ENCODE measurements around the gene KCNQ4. TPM values are rescaled to one million over a fixed set of nuclear protein-coding genes. Genes with fewer than 3 reads are reported as not detected.

KCNQ4 gene
- total and polyA plus RNA-seq, 2 of the 4 experiments (the other 2 are of a cell fraction): 0.07 TPM; not detected in 1

DNA sequence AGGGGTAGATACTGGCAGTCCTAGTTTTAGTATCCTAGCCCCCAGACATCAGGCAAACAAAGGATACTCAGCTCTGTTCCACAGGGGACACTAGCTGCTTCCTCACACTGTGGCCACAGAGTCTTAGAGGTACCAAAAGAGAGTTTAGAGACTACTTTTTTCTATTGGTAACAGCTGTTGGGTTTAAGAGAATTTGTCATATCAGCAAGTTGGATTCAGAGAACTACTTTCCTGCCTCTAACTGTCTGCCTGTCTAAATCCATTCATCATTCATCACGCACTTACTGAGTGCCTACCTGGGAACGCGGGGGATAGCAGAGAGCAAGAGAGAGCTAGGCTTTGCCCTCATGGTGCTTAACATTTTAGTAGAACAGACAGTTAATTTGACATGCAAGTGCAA lies 27.1 kb upstream of the KCNQ4 start:
- Histone ChIP-seq H4K5ac (ENCODE audit: low read depth, low read length) (no peak overlapping the region), H3K27ac (ENCODE audit: insufficient read depth, low read length) (no peak overlapping the region), H2BK120ac (ENCODE audit: low read depth, low read length) (no peak overlapping the region), H3K9ac (ENCODE audit: low read depth, low read length) (no peak overlapping the region), H4K20me1 (ENCODE audit: insufficient read depth, low read length) (no peaks in the 10 kb centered on the region), H3K56ac (ENCODE audit: extremely low read depth, insufficient read depth, low read length) (no peak overlapping the region), H2BK5ac (ENCODE audit: low read depth, low read length, poor library complexity, severe bottlenecking) (no peak overlapping the region), H2BK20ac (ENCODE audit: low read depth, low read length) (no peak overlapping the region), H3K9me3 (ENCODE audit: control insufficient read depth, insufficient read depth, low read length) (no peaks in the 10 kb centered on the region), H3K9me1 (ENCODE audit: insufficient read depth, low read length) (peaks cover 2% of the 10 kb centered on the region; the same call in 1 of the 2 replicates), H2AFZ (replicated peaks; ENCODE audit: low read length, poor library complexity) (no peak overlapping the region), H3K4ac (ENCODE audit: low read depth, low read length) (no peak overlapping the region), H3K14ac (replicated peaks; ENCODE audit: low read depth, low read length) (no peak overlapping the region), H2BK15ac (ENCODE audit: low read depth, low read length) (no peak overlapping the region), H3K4me2 (ENCODE audit: low read depth, low read length) (no peak overlapping the region), H2AK5ac (ENCODE audit: low read depth, low read length) (no peak overlapping the region), H3K4me1 (ENCODE audit: control insufficient read depth, insufficient read depth, low read length) (peaks cover 2% of the 10 kb centered on the region; the same call in 1 of the 2 replicates), H3K79me1 (ENCODE audit: low read depth in 1 of 2, low read length in 2 of 2) (no peaks in the 10 kb centered on the region; a peak in 1 of 4 replicates), H4K91ac (ENCODE audit: insufficient read depth, low read depth, low read length) (no peak overlapping the region), H3K4me3 (ENCODE audit: insufficient read depth, low read depth, low read length) (no peak overlapping the region), H3K18ac (ENCODE audit: low read depth, low read length) (no peak overlapping the region), H3K36me3 (ENCODE audit: control insufficient read depth, insufficient read depth, low read length) (peaks cover 50% of the 10 kb centered on the region), H4K8ac (ENCODE audit: low read depth in 2 of 2, low read length in 2 of 2) (no peak overlapping the region), H3K23ac (ENCODE audit: low read depth, low read length) (no peak overlapping the region), H3K27me3 (ENCODE audit: control insufficient read depth, insufficient read depth, low read length) (no peaks in the 10 kb centered on the region), H2AK9ac (replicated peaks; ENCODE audit: low read depth, low read length, poor library complexity) (no peak overlapping the region)
- TF ChIP-seq MAFK (IDR thresholded peaks at IDR 0.05; ENCODE audit: low read depth, low read length): peak; percentile 64
- TF ChIP-seq NFE2L2 (IDR thresholded peaks at IDR 0.05; ENCODE audit: low read depth, low read length): no peak
- no peak for TF ChIP-seq BHLHE40 (IDR thresholded peaks at IDR 0.05; ENCODE audit: low read depth, low read length)
- TF ChIP-seq POLR2A (IDR thresholded peaks at IDR 0.05; ENCODE audit: low read depth, low read length): no peak
- intact Hi-C loops (cut with micrococcal nuclease) (no loop called here), in situ Hi-C loops (cut with MboI; ENCODE audit: low sequenced_read_pairs) (no loop called here), dilution Hi-C loops (cut with HindIII; ENCODE audit: low sequenced_read_pairs, unreplicated experiment) (no loop called here)
- no TSS peak for BruUV-seq (replicated peaks)
- ChIA-PET POLR2A (ENCODE audit: unreplicated experiment) (no interaction called here), CTCF (interaction anchor here (0.6 to 1.1 kb wide), 3 partner anchors 17 to 42 kb away, joined by 3 read pairs; no protein-coding TSS in a partner anchor)
- no peak for DNase-seq
- no CpG with 5 or more reads among the region's 3 CpGs for WGBS, 2 experiments (ENCODE audit: extremely low coverage in 2 of 2, insufficient read length in 1 of 2)
- ATAC-seq (ENCODE audit: low read depth): no peak

All from IMR-90 (cell line).